ENCODE results near the gene RUSF1. TPM values are rescaled to one million over a fixed set of nuclear protein-coding genes. Genes with fewer than 3 reads are reported as not detected.
A peak's percentile ranks its signal among the peaks of the same experiment; 100 is the strongest.
"Not testable (repeated sequence)": the region's sequence is repeated elsewhere in the genome, so short reads cannot be mapped to it uniquely, and the experiment has no call there.

RUSF1 gene
- polyA plus RNA-seq, 4 donors, result 27.3 to 108 (median 51.7) TPM

GRCh38 chr16:31453255-31454204, 54.7 kb downstream of the RUSF1 start:
- peak overlapping the region in 1 of 3 donors; percentile 11 for H3K27ac ChIP-seq (ENCODE audit: low read depth in 1 of 3, low read length in 2 of 3)
- no peaks in the 10 kb centered on the region for H3K27me3 ChIP-seq (ENCODE audit: control insufficient read depth in 3 of 3, insufficient read depth in 3 of 3, low read length in 3 of 3)
- FAIRE-seq, result no peak
- no peak overlapping the region for H3K4me3 ChIP-seq (ENCODE audit: low read depth in 1 of 3, low read length in 3 of 3)
- peaks cover 0 to 21% (median 0%) of the 10 kb centered on the region in 3 donors for H3K36me3 ChIP-seq (ENCODE audit: control insufficient read depth in 3 of 3, insufficient read depth in 2 of 3, low read depth in 1 of 3, low read length in 3 of 3)
- peaks cover 6 to 30% (median 6%) of the 10 kb centered on the region in 3 donors for H3K4me1 ChIP-seq (ENCODE audit: control insufficient read depth in 3 of 3, insufficient read depth in 2 of 3, low read depth in 1 of 3, low read length in 2 of 3)
- peak; percentile 60 to 84 for DNase-seq
- 41 to 49% (median 46%) methylated on average over 20 of the region's 20 CpGs for WGBS, 3 donors
- H3K9me3 ChIP-seq (ENCODE audit: control insufficient read depth in 2 of 2, insufficient read depth in 1 of 2, low read depth in 1 of 2, low read length in 1 of 2), result no peaks in the 10 kb centered on the region

GRCh38 chr16:31452631-31453106, 55.5 kb downstream of the RUSF1 start:
- Histone ChIP-seq H3K4me1 (ENCODE audit: control insufficient read depth in 3 of 3, insufficient read depth in 2 of 3, low read depth in 1 of 3, low read length in 2 of 3) (peaks cover 6 to 27% (median 6%) of the 10 kb centered on the region in 3 donors), H3K27ac (ENCODE audit: low read depth in 1 of 3, low read length in 2 of 3) (peak overlapping the region in 1 of 3 donors; percentile 77), H3K27me3 (ENCODE audit: control insufficient read depth in 3 of 3, insufficient read depth in 3 of 3, low read length in 3 of 3) (no peaks in the 10 kb centered on the region), H3K9me3 (ENCODE audit: control insufficient read depth in 2 of 2, insufficient read depth in 1 of 2, low read depth in 1 of 2, low read length in 1 of 2) (no peaks in the 10 kb centered on the region), H3K36me3 (ENCODE audit: control insufficient read depth in 3 of 3, insufficient read depth in 2 of 3, low read depth in 1 of 3, low read length in 3 of 3) (peaks cover 0 to 20% (median 0%) of the 10 kb centered on the region in 3 donors), H3K4me3 (ENCODE audit: low read depth in 1 of 3, low read length in 3 of 3) (no peak overlapping the region)
- DNase-seq (no peak), FAIRE-seq (no peak)
- 72 to 84% (median 79%) methylated on average over 3 of the region's 3 CpGs for WGBS, 3 donors

GRCh38 chr16:31451681-31452351, 56.4 kb downstream of the RUSF1 start:
- FAIRE-seq, result no peak
- WGBS, 3 donors, result 42 to 43% (median 43%) methylated on average over 11 of the region's 11 CpGs

GRCh38 chr16:31451201-31451600, 57.0 kb downstream of the RUSF1 start:
- Histone ChIP-seq H3K27me3 (ENCODE audit: control insufficient read depth in 3 of 3, insufficient read depth in 3 of 3, low read length in 3 of 3) (no peaks in the 10 kb centered on the region), H3K4me3 (ENCODE audit: low read depth in 1 of 3, low read length in 3 of 3) (no peak overlapping the region), H3K27ac (ENCODE audit: low read depth in 1 of 3, low read length in 2 of 3) (no peak overlapping the region), H3K9me3 (ENCODE audit: control insufficient read depth in 2 of 2, insufficient read depth in 1 of 2, low read depth in 1 of 2, low read length in 1 of 2) (no peaks in the 10 kb centered on the region), H3K4me1 (ENCODE audit: control insufficient read depth in 3 of 3, insufficient read depth in 2 of 3, low read depth in 1 of 3, low read length in 2 of 3) (peaks cover 2 to 15% (median 4%) of the 10 kb centered on the region in 3 donors), H3K36me3 (ENCODE audit: control insufficient read depth in 3 of 3, insufficient read depth in 2 of 3, low read depth in 1 of 3, low read length in 3 of 3) (peaks cover 0 to 8% (median 0%) of the 10 kb centered on the region in 3 donors)
- FAIRE-seq (no peak), DNase-seq (no peak)
- WGBS, 3 donors, result 70 to 86% (median 75%) methylated on average over 5 of the region's 5 CpGs

More at GRCh38 chr16:31451681-31452351, 56.4 kb downstream of the RUSF1 start:
- H3K27me3 ChIP-seq (ENCODE audit: control insufficient read depth in 3 of 3, insufficient read depth in 3 of 3, low read length in 3 of 3), result no peaks in the 10 kb centered on the region
- DNase-seq, result peak; percentile 65 to 70
- peaks cover 2 to 19% (median 4%) of the 10 kb centered on the region in 3 donors for H3K4me1 ChIP-seq (ENCODE audit: control insufficient read depth in 3 of 3, insufficient read depth in 2 of 3, low read depth in 1 of 3, low read length in 2 of 3)
- H3K27ac ChIP-seq (ENCODE audit: low read depth in 1 of 3, low read length in 2 of 3), result no peak overlapping the region
- H3K9me3 ChIP-seq (ENCODE audit: control insufficient read depth in 2 of 2, insufficient read depth in 1 of 2, low read depth in 1 of 2, low read length in 1 of 2), result no peaks in the 10 kb centered on the region
- H3K36me3 ChIP-seq (ENCODE audit: control insufficient read depth in 3 of 3, insufficient read depth in 2 of 3, low read depth in 1 of 3, low read length in 3 of 3), result peaks cover 0 to 13% (median 0%) of the 10 kb centered on the region in 3 donors
- H3K4me3 ChIP-seq (ENCODE audit: low read depth in 1 of 3, low read length in 3 of 3), result no peak overlapping the region

GRCh38 chr16:31445931-31446330, 62.3 kb downstream of the RUSF1 start:
- not testable (repeated sequence) for H3K36me3 ChIP-seq (ENCODE audit: control insufficient read depth in 3 of 3, insufficient read depth in 2 of 3, low read depth in 1 of 3, low read length in 3 of 3); H3K27me3 ChIP-seq (ENCODE audit: control insufficient read depth in 3 of 3, insufficient read depth in 3 of 3, low read length in 3 of 3); H3K4me1 ChIP-seq (ENCODE audit: control insufficient read depth in 3 of 3, insufficient read depth in 2 of 3, low read depth in 1 of 3, low read length in 2 of 3); H3K9me3 ChIP-seq (ENCODE audit: control insufficient read depth in 2 of 2, insufficient read depth in 1 of 2, low read depth in 1 of 2, low read length in 1 of 2); DNase-seq; FAIRE-seq; H3K27ac ChIP-seq (ENCODE audit: low read depth in 1 of 3, low read length in 2 of 3); H3K4me3 ChIP-seq (ENCODE audit: low read depth in 1 of 3, low read length in 3 of 3)
- 77 to 96% (median 83%) methylated on average over 6 of the region's 6 CpGs for WGBS, 3 donors

GRCh38 chr16:31441956-31442355, 66.2 kb downstream of the RUSF1 start:
- H3K27me3 ChIP-seq (ENCODE audit: control insufficient read depth in 3 of 3, insufficient read depth in 3 of 3, low read length in 3 of 3), result no peaks in the 10 kb centered on the region
- peak overlapping the region in 1 of 3 donors; percentile 83 for H3K4me3 ChIP-seq (ENCODE audit: low read depth in 1 of 3, low read length in 3 of 3)
- no peaks in the 10 kb centered on the region for H3K9me3 ChIP-seq (ENCODE audit: control insufficient read depth in 2 of 2, insufficient read depth in 1 of 2, low read depth in 1 of 2, low read length in 1 of 2)
- no peaks in the 10 kb centered on the region for H3K36me3 ChIP-seq (ENCODE audit: control insufficient read depth in 3 of 3, insufficient read depth in 2 of 3, low read depth in 1 of 3, low read length in 3 of 3)
- WGBS, 3 donors, result 56 to 77% (median 63%) methylated on average over 24 to 34 of the region's 34 CpGs
- H3K4me1 ChIP-seq (ENCODE audit: control insufficient read depth in 3 of 3, insufficient read depth in 2 of 3, low read depth in 1 of 3, low read length in 2 of 3), result no peaks in the 10 kb centered on the region
- no peak for FAIRE-seq
- DNase-seq, result no peak
- H3K27ac ChIP-seq (ENCODE audit: low read depth in 1 of 3, low read length in 2 of 3), result no peak overlapping the region

GRCh38 chr16:31440516-31441184, 67.5 kb downstream of the RUSF1 start:
- no peak for DNase-seq
- FAIRE-seq, result no peak
- WGBS, 3 donors, result 69 to 84% (median 78%) methylated on average over 4 of the region's 4 CpGs

GRCh38 chr16:31439519-31439918, 68.7 kb downstream of the RUSF1 start:
- Histone ChIP-seq H3K9me3 (ENCODE audit: control insufficient read depth in 2 of 2, insufficient read depth in 1 of 2, low read depth in 1 of 2, low read length in 1 of 2) (no peaks in the 10 kb centered on the region), H3K36me3 (ENCODE audit: control insufficient read depth in 3 of 3, insufficient read depth in 2 of 3, low read depth in 1 of 3, low read length in 3 of 3) (peaks cover 0 to 9% (median 0%) of the 10 kb centered on the region in 3 donors), H3K27ac (ENCODE audit: low read depth in 1 of 3, low read length in 2 of 3) (no peak overlapping the region), H3K27me3 (ENCODE audit: control insufficient read depth in 3 of 3, insufficient read depth in 3 of 3, low read length in 3 of 3) (no peaks in the 10 kb centered on the region), H3K4me1 (ENCODE audit: control insufficient read depth in 3 of 3, insufficient read depth in 2 of 3, low read depth in 1 of 3, low read length in 2 of 3) (no peaks in the 10 kb centered on the region), H3K4me3 (ENCODE audit: low read depth in 1 of 3, low read length in 3 of 3) (no peak overlapping the region)
- no peak for FAIRE-seq
- DNase-seq, result no peak
- WGBS, 3 donors, result 86 to 95% (median 86%) methylated on average over 3 of the region's 3 CpGs

More at GRCh38 chr16:31440516-31441184, 67.5 kb downstream of the RUSF1 start:
- no peaks in the 10 kb centered on the region for H3K27me3 ChIP-seq (ENCODE audit: control insufficient read depth in 3 of 3, insufficient read depth in 3 of 3, low read length in 3 of 3)
- H3K27ac ChIP-seq (ENCODE audit: low read depth in 1 of 3, low read length in 2 of 3), result no peak overlapping the region
- no peaks in the 10 kb centered on the region for H3K9me3 ChIP-seq (ENCODE audit: control insufficient read depth in 2 of 2, insufficient read depth in 1 of 2, low read depth in 1 of 2, low read length in 1 of 2)
- no peaks in the 10 kb centered on the region for H3K4me1 ChIP-seq (ENCODE audit: control insufficient read depth in 3 of 3, insufficient read depth in 2 of 3, low read depth in 1 of 3, low read length in 2 of 3)
- H3K36me3 ChIP-seq (ENCODE audit: control insufficient read depth in 3 of 3, insufficient read depth in 2 of 3, low read depth in 1 of 3, low read length in 3 of 3), result peaks cover 0 to 6% (median 0%) of the 10 kb centered on the region in 3 donors
- H3K4me3 ChIP-seq (ENCODE audit: low read depth in 1 of 3, low read length in 3 of 3), result no peak overlapping the region

Measured in small intestine (tissue), 7 donors.